Activated naive CD4-positive, alpha-beta T cell treated with anti-CD3 and anti-CD28 coated beads, Interleukin-2, amount 50 U/mL, for 16 hours (primary cell): ENCODE results near the gene OCIAD2.
"Not testable (repeated sequence)": the region's sequence is repeated elsewhere in the genome, so short reads cannot be mapped to it uniquely, and the experiment has no call there.

Experiments used
- DNase-seq: peaks from one replicate; pipeline ENCODE4 v3.0.0-alpha.2; 2020

The OCIAD2 gene

GRCh38 chr4:48851651-48852050, 54.9 kb downstream of the OCIAD2 start:
- no peak for DNase-seq

DNA sequence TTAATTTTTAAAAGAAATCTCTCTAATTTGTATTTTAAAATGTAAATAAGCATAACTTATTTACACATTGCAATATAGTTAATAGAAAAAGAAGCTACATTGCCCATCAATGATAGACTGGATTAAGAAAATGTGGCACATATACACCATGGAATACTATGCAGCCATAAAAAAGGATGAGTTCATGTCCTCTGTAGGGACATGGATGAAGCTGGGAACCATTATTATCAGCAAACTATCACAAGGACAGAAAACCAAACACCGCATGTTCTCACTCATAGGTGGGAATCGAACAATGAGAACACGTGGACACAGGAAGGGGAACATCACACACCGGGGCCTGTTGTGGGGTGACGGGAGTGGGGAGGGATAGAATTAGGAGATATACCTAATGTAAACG, 57.8 kb downstream of the OCIAD2 start:
- not testable (repeated sequence) for DNase-seq

GRCh38 chr4:48844843-48845242, 61.7 kb downstream of the OCIAD2 start:
- no peak for DNase-seq

DNA sequence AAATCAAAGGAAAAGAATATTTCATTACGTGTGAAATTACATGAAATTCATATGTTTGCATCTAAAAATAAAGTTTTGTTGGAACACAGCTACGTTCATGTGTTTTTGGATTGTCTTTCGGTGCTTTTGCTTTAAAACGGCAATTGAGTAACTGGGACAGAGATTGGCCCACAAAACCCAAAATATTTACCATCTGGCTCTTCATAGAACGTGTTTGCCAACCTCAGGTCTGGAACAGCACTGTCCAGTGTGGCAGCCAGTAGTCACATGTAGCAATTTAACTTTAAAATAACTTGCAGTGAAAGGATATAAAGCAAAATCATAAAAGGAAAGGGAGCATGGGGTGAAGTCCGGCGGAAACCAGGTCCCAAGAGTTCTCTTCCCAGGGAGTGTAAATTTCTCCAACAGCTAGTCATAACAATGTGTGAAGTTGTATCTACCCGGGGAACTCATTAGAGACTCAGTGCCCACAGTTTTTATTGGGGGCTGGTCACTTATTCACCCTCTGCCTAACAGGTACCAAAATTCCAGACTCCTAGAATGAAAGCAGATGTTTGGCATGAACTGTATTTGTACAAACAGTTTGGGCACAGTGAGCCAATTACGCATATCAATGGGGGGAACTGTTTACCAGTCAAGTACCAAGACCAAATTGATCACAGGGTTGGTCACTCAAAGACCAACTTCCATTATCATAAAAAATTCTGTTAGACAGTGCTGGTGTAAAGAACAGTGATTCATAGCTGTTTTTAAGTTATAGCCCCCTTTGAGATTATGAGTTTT, 65.3 kb downstream of the OCIAD2 start:
- DNase-seq: no peak

- no peak for DNase-seq
These were observed 69.9 kb downstream of the OCIAD2 start for GRCh38 chr4:48836658-48837057.
